Hindlimb muscle (tissue), 1 donor: Measurements from ENCODE around the gene TMEM204. TPM values are rescaled to one million over a fixed set of nuclear protein-coding genes. Genes with fewer than 3 reads are reported as not detected.

Experiments
- DNase-seq: peaks from one replicate; pipeline ENCODE4 v3.0.0-alpha.2; 2013
- polyA plus RNA-seq: library from polyadenylated mRNA; unstranded; fragments of 120-200 nt; gene quantifications from one replicate; pipeline ENCODE4 v1.2.1, GENCODE V29; 2013; ENCODE audit not compliant: insufficient read length

TMEM204 gene
- polyA plus RNA-seq, 1 donor, result 16.2 TPM

- no peak for DNase-seq
Observed at GRCh38 chr16:1539720-1540555, 6.5 kb downstream of the TMEM204 start.

- no peak for DNase-seq
Observed at GRCh38 chr16:1540556-1540855, 7.0 kb downstream of the TMEM204 start.

- no peak for DNase-seq
Observed at GRCh38 chr16:1541293-1542165, 8.1 kb downstream of the TMEM204 start.

- DNase-seq, result no peak
Observed at GRCh38 chr16:1542166-1542500, 8.7 kb downstream of the TMEM204 start.

GRCh38 chr16:1542533-1542932 is 9.1 kb downstream of the TMEM204 start:
- DNase-seq, result no peak

- DNase-seq, result no peak
Observed at GRCh38 chr16:1543085-1543896, 9.8 kb downstream of the TMEM204 start.

GRCh38 chr16:1545044-1546040 is 11.9 kb downstream of the TMEM204 start:
- no peak for DNase-seq

- no peak for DNase-seq
Observed at GRCh38 chr16:1546430-1546829, 13.0 kb downstream of the TMEM204 start.

GRCh38 chr16:1548233-1548632 is 14.8 kb downstream of the TMEM204 start:
- DNase-seq, result no peak

GRCh38 chr16:1548727-1549126 is 15.3 kb downstream of the TMEM204 start:
- DNase-seq, result no peak

- DNase-seq, result no peak
Observed at GRCh38 chr16:1550069-1550468, 16.6 kb downstream of the TMEM204 start.

- no peak for DNase-seq
Observed at GRCh38 chr16:1550696-1551095, 17.2 kb downstream of the TMEM204 start.

- no peak for DNase-seq
Observed at GRCh38 chr16:1551166-1551565, 17.7 kb downstream of the TMEM204 start.

GRCh38 chr16:1552129-1552528 is 18.7 kb downstream of the TMEM204 start:
- DNase-seq, result no peak

GRCh38 chr16:1553946-1554825 is 20.7 kb downstream of the TMEM204 start:
- no peak for DNase-seq

- DNase-seq, result no peak
Observed at GRCh38 chr16:1554826-1555445, 21.5 kb downstream of the TMEM204 start.

- no peak for DNase-seq
Observed at GRCh38 chr16:1556254-1556653, 22.8 kb downstream of the TMEM204 start.

GRCh38 chr16:1557074-1557473 is 23.6 kb downstream of the TMEM204 start:
- no peak for DNase-seq

GRCh38 chr16:1557576-1557975 is 24.1 kb downstream of the TMEM204 start:
- DNase-seq, result no peak

GRCh38 chr16:1559446-1559975 is 26.0 kb downstream of the TMEM204 start:
- no peak for DNase-seq
